HG03575 (cell line): ENCODE results near the gene PTPRD.

Source experiments
- ATAC-seq: cut with Tn5 transposase; IDR thresholded peaks from one replicate; pipeline ENCODE4 v1.9.1; 2021; ENCODE audit not compliant: unreplicated experiment, insufficient number of reproducible peaks, low FRiP score; ENCODE audit errors: extremely low read depth

Gene PTPRD

DNA sequence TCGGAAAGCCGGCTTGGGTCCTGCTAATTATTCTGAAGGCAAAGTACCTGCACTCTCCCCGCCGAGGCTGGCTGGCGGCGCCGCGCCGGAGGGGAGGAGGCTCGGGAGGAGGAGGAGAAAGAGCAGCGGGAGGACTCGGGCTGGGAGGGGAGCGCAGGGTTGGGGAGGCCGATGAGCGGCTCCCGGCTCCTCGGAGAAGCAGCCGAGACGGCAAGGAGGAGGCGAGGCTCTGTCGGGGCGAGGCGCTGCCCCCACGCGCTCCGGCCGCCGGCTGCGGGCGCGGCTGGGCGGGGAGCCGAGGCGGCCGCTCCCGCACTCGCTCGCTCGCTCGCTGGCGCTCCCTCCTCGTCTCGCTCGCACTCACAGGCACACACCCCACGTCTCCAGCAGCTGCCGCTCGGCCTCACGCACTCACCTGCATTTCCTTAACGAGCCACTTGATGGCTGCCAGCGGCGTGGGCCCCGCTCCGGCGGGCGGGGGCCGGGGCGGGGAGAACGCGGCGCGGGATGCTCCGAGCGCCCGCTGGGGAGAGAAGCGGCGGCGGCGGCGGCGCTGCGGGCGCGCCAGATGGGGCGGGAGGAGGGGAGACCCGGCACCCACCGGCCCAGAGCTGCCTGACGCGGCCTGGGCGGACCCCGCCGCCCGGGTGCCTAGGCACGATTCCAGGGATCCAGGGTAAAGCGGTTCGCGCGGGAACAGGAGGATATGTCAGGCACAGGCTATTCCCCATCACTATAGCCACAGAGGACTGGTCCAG lies at the start of gene PTPRD:
Gene PTPRD (minus strand): TSS at position 362 of the 758 bp plus-strand sequence.
- peak; percentile 55 for ATAC-seq

DNA sequence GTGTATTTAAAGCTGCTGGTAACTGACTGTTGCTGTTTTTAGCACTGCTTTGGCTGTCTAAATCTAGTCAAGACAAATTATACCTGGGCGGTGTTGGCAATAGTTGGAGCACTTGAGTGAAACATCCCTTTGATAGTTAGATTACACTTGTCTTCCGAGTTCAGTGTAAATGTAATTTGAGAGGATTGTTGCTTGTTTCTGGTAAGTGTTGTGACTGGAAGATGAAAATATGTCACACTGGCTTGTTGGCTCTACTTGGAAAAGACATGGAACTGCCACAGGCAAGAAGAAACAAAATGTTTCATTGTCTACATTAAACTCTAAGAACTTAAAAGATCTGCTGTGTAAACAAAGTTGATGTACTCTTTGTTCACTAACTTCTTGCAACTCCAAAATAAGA lies 49.2 kb upstream of the PTPRD start:
- no peak for ATAC-seq

DNA sequence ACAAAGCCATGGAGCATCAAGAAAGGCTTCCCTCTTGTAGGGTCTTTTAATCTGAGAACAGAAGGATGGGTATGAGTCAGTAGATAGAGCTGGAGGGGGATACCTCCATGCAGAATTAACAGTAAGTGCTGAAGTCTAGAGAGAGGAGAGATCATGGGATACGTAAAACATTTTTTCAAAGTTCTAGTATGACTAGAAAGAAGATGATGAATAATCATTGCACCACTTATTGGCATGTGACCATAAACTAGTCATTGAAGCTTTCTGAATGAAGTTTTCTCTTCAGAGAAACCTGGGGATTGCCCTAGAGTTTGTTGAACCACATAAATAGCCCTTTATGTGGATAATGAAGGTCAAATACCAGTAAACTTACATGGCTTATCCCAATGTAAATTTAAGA lies 48.6 kb upstream of the PTPRD start:
- ATAC-seq, result no peak

DNA sequence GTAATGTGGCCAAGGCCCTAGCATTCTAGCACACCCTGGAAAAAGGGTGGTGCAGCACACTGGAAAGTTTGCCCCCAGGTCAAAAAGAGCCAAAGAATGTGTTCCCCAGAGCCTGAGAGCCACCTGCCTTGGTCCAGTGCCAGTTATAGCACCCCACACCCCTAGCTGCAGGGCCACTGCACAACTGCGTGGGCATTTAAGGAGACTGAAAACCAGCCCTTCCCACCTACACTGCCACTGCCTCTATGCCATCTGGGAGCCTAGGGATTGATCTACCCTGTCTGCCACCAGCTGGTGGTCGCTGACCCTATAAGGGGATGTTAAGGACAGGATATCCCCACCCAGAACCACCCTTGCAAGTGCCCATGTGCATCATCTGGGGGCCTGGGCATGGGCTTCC lies 38.2 kb upstream of the PTPRD start:
- no peak for ATAC-seq

DNA sequence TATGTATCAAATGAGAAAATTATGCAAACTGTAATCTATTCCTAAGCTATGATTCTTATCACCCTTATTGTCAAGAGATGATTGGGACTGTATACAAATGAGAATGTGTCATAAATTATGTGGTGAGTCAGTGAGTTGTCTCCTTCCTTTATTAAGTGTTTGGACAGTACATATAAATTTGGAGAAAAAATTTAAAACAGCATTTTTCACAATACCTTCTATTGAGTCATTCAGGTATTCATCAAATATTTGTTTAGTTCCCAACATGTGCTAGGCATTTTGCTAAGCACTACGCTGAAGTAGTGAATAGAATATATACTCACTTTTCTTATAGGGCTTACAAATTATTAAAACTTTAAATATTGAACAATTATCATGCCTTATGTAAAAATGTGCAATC lies 36.3 kb upstream of the PTPRD start:
- ATAC-seq, result no peak

DNA sequence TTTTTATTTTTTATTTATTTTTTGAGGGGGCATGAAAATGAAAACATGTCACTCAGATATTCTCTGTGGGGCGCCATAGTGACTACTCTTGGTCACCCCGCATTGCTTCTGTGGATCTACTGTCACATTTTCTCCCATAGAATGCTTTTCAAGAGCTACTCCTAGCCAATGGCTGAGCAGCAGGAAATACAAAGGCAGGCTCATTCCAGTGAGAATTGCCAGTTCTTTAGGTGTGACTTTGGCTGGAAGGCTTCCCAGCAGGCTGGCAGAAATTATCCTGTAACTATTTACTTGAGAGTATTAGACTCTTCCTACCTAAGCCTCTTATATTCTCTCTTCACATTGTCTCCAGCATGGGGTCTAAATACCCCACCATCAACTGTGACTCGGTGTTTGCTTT lies 21.0 kb upstream of the PTPRD start:
- no peak for ATAC-seq

DNA sequence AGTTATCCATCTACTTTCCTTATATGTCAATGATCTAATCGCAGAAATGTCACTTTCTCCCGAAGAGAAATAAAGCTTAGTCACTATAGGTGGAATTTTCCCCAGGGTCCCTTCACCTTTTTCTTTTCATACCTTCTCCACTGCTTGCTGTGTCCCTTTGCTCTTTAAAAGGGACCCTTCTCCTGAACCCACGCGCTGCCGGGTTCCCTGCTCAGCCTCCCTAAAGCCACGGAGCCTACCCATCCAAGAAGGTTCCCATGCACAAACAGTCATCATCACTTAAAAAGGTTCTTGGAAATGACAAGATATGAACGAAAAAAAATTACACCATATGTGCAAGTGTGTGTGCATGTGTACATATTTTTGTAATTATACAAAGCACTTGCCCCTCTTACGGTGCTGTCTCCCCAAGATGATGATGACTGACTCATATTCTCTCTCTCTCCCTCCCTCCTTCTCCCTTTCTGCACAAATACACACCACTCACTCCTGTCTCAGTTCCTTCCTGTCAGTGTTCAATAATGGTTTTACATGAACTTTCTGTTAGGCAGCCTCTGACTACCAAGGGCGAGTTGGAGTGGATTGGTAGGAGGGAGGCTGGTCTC lies 1.5 kb upstream of the PTPRD start:
- no peak for ATAC-seq

DNA sequence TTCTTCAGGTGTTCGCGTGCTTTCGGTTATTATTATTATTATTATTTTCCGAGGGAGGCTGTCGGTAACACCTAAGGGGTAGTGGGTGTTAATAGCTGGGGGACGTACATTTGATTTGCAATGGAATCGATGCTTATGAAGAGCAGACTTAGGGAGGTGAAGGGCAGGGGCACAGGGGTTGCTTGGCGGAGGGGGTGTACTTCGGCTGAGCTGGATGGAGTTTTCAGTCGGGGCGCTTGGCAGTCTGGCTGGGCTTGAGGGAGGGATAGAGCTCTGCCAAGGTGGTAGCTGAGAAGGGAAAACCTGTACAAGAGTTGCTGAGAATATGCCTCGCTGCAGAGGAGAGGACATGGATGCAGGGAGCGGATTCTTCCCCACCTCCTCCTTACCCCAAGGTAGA lies 617 bp upstream of the PTPRD start:
- ATAC-seq, result no peak

DNA sequence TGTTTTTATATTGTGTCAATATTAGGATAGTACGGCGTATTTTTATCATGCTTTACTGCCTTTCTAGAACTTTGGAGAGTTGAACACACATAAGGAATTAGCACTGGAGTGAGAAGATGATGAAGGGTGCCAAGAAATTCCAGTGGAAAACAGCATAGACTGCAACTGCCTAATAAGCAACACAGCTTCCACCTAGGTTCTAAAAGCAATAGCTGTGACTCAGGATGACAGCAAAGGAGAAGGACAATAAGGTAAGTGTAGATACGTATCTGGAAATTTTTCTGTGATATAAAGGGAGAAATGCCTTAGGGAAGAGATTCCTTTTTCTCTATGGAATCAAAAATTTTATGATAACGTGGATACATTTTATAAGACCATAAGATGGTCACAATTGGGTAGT lies 7.4 kb downstream of the PTPRD start:
- ATAC-seq, result no peak

DNA sequence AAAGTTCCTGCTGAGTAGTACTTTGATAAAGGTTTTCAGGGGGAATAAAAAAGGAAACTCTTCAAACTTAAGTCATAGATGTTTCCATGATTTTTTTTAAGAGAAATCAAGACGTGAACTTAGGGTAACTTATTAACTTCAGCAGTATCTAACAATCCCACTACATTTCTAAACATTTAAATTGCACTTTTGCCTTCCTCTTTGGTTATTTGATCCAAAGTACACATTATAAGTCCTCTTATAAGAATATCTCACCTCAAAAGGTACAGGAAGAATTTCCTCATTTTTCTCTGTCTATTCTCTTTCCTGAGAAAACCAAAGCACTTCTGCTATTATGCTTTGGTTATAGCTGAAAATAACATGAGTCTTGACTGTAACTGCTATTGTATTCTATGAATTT lies 7.9 kb downstream of the PTPRD start:
- no peak for ATAC-seq

DNA sequence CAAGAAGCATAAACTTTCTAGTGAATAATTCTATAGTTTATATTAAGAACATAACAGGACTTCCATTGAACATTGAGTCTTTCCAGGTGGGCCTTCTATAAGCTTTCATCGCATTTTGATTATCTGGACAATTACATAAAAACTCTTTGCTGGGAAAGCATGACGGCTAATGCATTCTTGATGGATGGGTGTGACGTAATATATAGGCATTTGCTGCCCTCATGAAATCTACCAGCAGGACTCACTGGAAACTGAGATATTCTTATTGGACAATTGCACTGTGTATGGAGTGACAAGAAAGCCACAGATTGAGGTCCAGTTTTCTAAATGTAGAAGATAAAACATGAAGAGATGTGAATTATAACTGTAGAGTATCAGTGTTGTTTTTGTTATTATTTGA lies 15.0 kb downstream of the PTPRD start:
- ATAC-seq, result no peak

DNA sequence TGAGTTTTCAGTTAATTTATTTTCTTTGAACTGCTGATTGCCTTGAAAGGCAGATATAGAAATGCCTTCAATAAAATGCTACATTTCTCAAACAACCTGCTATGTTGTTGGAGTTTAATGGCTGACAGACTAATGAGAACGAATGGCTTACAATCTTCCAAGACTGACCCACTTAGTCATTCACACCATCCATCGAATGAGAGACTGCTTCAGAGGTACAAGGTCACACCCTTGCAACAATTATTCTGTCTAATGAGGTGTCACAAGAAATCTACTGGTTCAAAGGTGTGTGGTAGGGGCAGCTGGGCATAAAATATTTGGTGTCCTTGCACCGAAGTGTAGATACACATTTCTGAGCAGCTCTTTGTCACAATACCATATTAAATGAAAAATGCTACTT lies 18.3 kb downstream of the PTPRD start:
- no peak for ATAC-seq

DNA sequence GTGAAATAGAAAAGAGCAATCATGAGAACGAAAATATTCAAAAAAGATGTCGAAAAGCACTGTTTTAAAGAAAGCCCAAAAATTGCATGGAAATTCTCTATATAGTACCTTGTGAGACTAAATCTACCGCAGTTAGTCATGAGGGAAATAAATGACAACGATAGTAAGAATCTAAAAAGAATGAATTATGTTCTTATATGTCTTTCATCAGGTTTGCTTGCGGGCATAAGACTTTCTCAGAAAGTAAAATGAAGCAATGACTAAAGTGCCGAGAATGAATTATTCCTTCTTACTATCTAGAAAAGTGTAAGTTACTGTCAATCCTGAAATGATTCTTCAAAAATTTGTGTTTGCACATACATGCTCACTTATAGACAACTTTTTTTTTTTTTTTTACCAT lies 26.4 kb downstream of the PTPRD start:
- no peak for ATAC-seq

DNA sequence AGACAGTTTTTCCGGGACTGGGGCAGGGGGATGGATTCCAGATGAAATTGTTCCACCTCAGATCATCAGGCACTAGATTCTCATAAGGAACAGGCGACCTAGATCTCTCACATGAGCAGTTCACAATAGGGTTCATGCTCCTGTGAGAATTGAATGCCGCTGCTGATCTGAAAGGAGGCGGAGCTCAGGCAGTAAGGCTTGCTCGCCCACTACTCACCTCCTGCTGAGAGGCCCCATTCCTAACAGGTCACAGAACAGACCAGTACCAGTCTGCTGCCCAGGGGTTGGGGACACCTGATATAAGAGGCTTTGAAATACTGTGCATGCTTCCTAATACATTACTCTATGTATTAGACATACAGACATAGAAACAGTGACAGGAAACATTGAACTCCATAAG lies 41.1 kb downstream of the PTPRD start:
- no peak for ATAC-seq

DNA sequence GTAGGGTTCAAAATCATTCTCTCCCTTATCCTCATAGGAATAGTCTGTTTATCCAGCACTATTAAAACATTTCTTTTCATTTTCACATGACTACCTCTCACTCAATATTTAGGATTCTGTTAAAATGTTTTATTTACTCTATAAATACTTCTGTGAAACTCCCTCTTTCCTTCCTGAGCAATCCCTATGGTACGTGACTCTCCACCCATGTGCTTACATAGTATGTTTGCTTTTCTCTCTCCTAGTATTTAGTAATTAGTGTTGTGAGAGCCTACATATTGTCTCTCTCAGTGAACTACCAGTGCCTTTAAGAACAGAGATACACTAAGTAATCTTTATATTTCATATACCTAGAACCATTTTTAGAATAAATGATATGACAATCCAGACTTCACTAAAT lies 46.0 kb downstream of the PTPRD start:
- no peak for ATAC-seq

DNA sequence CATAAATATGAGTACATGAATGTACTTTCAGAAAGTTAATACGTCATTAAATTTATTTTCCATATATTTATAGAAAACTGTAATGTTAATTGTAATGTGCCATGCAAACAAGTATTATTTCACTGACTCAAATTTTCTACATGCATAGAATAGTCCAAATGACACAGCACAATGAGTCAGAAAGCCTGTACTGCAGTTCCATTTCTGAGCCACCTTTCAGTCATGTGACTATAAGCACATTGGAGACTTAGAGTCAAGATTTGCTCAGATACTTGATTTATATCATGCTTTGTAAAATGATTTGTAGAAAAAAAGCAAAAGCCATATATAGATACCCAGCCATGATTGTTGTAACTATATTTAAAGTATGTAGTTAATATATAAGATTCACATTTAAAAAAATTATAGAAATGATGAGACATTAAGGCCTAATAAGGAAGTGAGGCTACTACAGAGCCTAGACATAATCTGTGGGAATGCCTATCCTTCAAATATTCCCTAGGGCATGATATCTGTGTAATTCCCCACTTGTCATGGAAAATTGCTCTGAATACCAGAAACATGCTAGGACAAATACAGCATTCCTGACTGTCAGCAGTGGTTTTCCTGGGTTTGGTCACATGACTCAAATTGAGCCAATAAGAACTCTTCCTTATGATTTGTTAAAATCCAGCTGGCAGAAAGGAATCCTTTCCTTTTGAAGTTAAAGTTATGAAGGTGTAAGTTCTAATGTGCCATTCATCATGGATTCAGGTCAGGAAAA lies 50.0 kb downstream of the PTPRD start:
- no peak for ATAC-seq

DNA sequence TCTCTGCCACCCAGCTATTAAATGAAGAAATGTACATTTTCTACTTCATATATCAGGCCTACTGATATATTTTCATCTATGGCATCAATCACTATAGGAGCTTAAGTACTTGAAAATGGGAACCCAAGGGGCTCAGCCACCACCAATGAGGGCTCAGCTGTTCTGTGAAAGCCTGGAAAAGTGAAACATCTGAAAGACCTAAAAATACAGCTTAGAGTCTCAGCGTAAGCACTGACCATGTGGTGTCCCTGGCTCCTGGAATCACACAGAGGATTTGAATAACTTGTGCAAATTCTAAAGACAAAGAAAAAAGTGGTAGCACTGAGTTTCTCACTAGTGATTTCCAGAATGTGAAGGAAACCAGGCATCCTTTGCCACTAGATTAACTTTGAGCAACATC lies 64.5 kb downstream of the PTPRD start:
- ATAC-seq, result no peak

DNA sequence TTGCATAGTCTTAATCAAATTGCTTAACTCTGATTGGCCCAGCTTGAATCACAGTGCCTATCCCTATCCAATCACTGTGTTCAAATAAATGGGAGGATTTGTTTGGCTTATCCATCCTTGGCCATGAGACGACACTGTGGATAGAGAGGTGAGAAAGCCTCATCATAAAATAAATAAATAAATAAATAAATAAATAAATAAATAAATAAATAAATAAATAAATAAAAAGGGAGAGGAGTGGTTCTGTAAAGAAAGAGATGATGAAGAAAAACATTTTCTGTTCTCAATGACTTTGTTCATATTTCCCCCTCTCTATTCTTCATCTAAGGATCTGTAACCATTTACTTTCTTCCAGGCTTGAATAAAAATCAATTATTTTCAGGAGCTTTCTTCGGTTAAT lies 74.7 kb downstream of the PTPRD start:
- no peak for ATAC-seq

DNA sequence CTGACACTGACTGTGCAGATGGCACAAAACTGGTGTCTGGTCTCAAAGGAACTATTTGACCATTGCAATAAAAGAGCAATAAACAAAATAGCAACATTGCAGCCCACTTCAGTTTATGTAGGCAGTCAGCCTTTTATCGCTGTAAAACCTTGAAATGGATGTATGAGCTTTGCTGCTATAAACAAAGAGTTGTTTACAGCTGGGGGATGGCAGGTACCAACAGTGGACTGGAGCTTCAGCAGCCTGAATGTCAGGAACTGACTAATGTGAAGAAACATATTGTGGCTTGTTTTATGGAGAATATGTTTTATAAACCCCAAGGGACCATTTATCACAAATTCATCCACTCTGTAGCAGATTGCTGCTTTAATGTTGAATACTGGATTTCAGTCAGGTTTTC lies 78.0 kb downstream of the PTPRD start:
- no peak for ATAC-seq

DNA sequence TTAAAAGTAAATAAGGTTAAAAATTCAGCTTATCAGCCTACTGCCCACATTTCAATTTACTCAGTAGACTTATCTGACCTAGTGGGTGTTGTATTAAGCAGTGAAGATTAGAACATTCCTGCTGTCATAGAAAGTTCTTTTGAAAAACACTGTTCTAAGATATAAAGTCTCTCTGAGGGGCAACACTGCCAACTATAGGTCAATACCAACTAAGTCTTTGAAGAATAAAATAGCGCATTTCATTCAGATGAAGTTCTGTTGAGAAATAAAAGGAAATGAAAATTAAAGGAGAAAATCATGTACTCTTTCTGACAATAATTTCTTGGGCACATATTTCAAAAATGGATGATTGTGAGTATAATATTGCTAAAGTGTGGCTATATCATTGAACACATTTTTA lies 86.8 kb downstream of the PTPRD start:
- no peak for ATAC-seq
